Measurements from ENCODE around the gene FANCI.

GRCh38 chr15:89203705-89204273, 40.0 kb upstream of the FANCI start:
- TF ChIP-seq POLR2A (IDR thresholded peaks at IDR 0.05) (no peak), CTCF (IDR thresholded peaks at IDR 0.05 in 4 of 5, conservative IDR thresholded peaks at IDR 0.05 in 1 of 5) (no peak)

Data from gastrocnemius medialis (tissue), 4 donors.